Neuronal stem cell (in vitro differentiated cells): ENCODE measurements around the gene VEPH1.

Source experiments
- DNase-seq: peaks from one replicate; pipeline ENCODE4 v3.0.0-alpha.2; 2013; ENCODE audit warnings: low spot score
- H2AFZ ChIP-seq: one replicate; pipeline ENCODE4 v1.6.1; 2013; ENCODE audit warnings: mild to moderate bottlenecking, low read length, inconsistent platforms
- H2AK5ac ChIP-seq: 2 replicates; pipeline ENCODE4 v1.6.1; 2013; ENCODE audit warnings: low read depth, mild to moderate bottlenecking, inconsistent platforms, low read length, moderate library complexity, mixed read lengths
- H2BK120ac ChIP-seq: 2 replicates; pipeline ENCODE4 v1.6.1; 2013; ENCODE audit warnings: low read depth, mild to moderate bottlenecking, inconsistent platforms, low read length, moderate library complexity, mixed read lengths
- H2BK12ac ChIP-seq: one replicate; pipeline ENCODE4 v1.6.1; 2013; ENCODE audit warnings: low read length, inconsistent platforms
- H2BK15ac ChIP-seq: 2 replicates; pipeline ENCODE4 v1.6.1; 2013; ENCODE audit warnings: mild to moderate bottlenecking, low read length, inconsistent platforms, mixed read lengths
- H2BK5ac ChIP-seq: one replicate; pipeline ENCODE4 v1.6.1; 2013; ENCODE audit warnings: inconsistent platforms, mild to moderate bottlenecking, low read length, moderate library complexity
- H3K14ac ChIP-seq: one replicate; pipeline ENCODE4 v1.6.1; 2013; ENCODE audit warnings: low read length, inconsistent platforms
- H3K18ac ChIP-seq: 2 replicates; pipeline ENCODE4 v1.6.1; 2013; ENCODE audit warnings: low read length, inconsistent platforms
- H3K23ac ChIP-seq: 2 replicates; pipeline ENCODE4 v1.6.1; 2013; ENCODE audit warnings: low read depth, mild to moderate bottlenecking, mixed read lengths, low read length, inconsistent platforms; ENCODE audit not compliant: poor library complexity
- H3K27ac ChIP-seq: replicated peaks from 3 replicates; pipeline ENCODE4 v1.5.1; 2013; ENCODE audit warnings: low read length, inconsistent platforms
- H3K27me3 ChIP-seq, 3 experiments: 2 replicates each; pipeline ENCODE4 v1.6.1; 2013; ENCODE audit warnings: low read length in 3 of 3, mild to moderate bottlenecking in 2 of 3, inconsistent platforms in 1 of 3, low read depth in 1 of 3, mixed read lengths in 1 of 3, moderate library complexity in 1 of 3; ENCODE audit not compliant: control insufficient read depth in 3 of 3, insufficient read depth in 3 of 3
- H3K36me3 ChIP-seq, 2 donors: replicated peaks in 1 of 2; 2 replicates each; pipeline ENCODE4 v1.6.1; 2013; ENCODE audit warnings: low read length in 2 of 2; ENCODE audit not compliant: control insufficient read depth in 2 of 2, insufficient read depth in 2 of 2
- H3K4ac ChIP-seq: 2 replicates; pipeline ENCODE4 v1.6.1; 2013; ENCODE audit warnings: inconsistent platforms, mild to moderate bottlenecking, low read length, moderate library complexity
- H3K4me1 ChIP-seq, 2 donors: 1 replicate in 1 of 2; 2 replicates in 1 of 2; pipeline ENCODE4 v1.6.1; 2013; ENCODE audit warnings: low read length in 2 of 2, low read depth in 1 of 2; ENCODE audit not compliant: control insufficient read depth in 2 of 2, insufficient read depth in 1 of 2
- H3K4me2 ChIP-seq: one replicate; pipeline ENCODE4 v1.6.1; 2013; ENCODE audit warnings: mild to moderate bottlenecking, low read length, inconsistent platforms; ENCODE audit not compliant: insufficient read depth, poor library complexity, severe bottlenecking
- H3K4me3 ChIP-seq, 2 donors: 2 replicates each; pipeline ENCODE4 v1.5.1; 2013; ENCODE audit warnings: low read length in 2 of 2, mild to moderate bottlenecking in 2 of 2, inconsistent platforms in 1 of 2, moderate library complexity in 1 of 2
- H3K79me1 ChIP-seq: one replicate; pipeline ENCODE4 v1.6.1; 2013; ENCODE audit warnings: low read depth, mild to moderate bottlenecking, inconsistent platforms, low read length, moderate library complexity
- H3K9ac ChIP-seq: one replicate; pipeline ENCODE4 v1.6.1; 2013; ENCODE audit warnings: mild to moderate bottlenecking, low read depth, low read length, inconsistent platforms; ENCODE audit not compliant: poor library complexity
- H3K9me3 ChIP-seq, 2 donors: replicated peaks in 1 of 2; 2 replicates each; pipeline versions ENCODE3 to v1.6.1; 2013; ENCODE audit warnings: low read length in 2 of 2, mild to moderate bottlenecking in 2 of 2, inconsistent platforms in 1 of 2, low read depth in 1 of 2, mixed read lengths in 1 of 2, moderate library complexity in 1 of 2; ENCODE audit not compliant: control insufficient read depth in 2 of 2, insufficient read depth in 1 of 2
- H4K8ac ChIP-seq: one replicate; pipeline ENCODE4 v1.6.1; 2013; ENCODE audit warnings: low read depth, mild to moderate bottlenecking, inconsistent platforms, low read length, moderate library complexity
- H4K91ac ChIP-seq: one replicate; pipeline ENCODE4 v1.6.1; 2013; ENCODE audit warnings: low read length, low read depth, mild to moderate bottlenecking, inconsistent platforms; ENCODE audit not compliant: poor library complexity
- WGBS, 2 donors: extraction: QIAGEN DNeasy Blood & Tissue Kit; methylation state at CpG; one replicate each; pipeline ENCODE4 v1.1.7; 2013; ENCODE audit warnings: missing lambda C conversion rate in 2 of 2, mixed read lengths in 1 of 2; ENCODE audit not compliant: insufficient read length in 2 of 2, insufficient replicate concordance in 1 of 2; ENCODE audit errors: extremely low coverage in 2 of 2; 5-methylcytosine and 5-hydroxymethylcytosine counted together

VEPH1 gene

GRCh38 chr3:157452097-157452496, 51.1 kb downstream of the VEPH1 start:
- Histone ChIP-seq H3K27me3 (no peaks in the 10 kb centered on the region), H3K27ac (no peak overlapping the region), H3K4ac (no peak overlapping the region), H2BK5ac (no peak overlapping the region), H3K4me2 (no peak overlapping the region), H2AFZ (no peak overlapping the region), H2BK15ac (no peak overlapping the region), H3K79me1 (no peaks in the 10 kb centered on the region), H2BK120ac (no peak overlapping the region), H4K91ac (no peak overlapping the region), H2BK12ac (no peak overlapping the region), H4K8ac (no peak overlapping the region), H3K36me3 (no peaks in the 10 kb centered on the region), H3K23ac (no peak overlapping the region), H3K9me3 (peaks cover 0 to 19% of the 10 kb centered on the region in 2 donors), H3K14ac (no peak overlapping the region), H3K9ac (no peak overlapping the region), H2AK5ac (no peak overlapping the region), H3K18ac (no peak overlapping the region), H3K4me3 (no peak overlapping the region), H3K4me1 (no peaks in the 10 kb centered on the region)
- DNase-seq: no peak
- no CpG with 5 or more reads among the region's 3 CpGs for WGBS, 2 donors

- WGBS, 2 donors: no CpG with 5 or more reads among the region's 3 CpGs
- H2BK15ac ChIP-seq: no peak overlapping the region
- peaks cover 3 to 27% of the 10 kb centered on the region in 2 donors for H3K36me3 ChIP-seq
- no peak overlapping the region for H3K4me3 ChIP-seq
- no peak overlapping the region for H3K23ac ChIP-seq
- H2BK5ac ChIP-seq: no peak overlapping the region
- H3K4ac ChIP-seq: no peak overlapping the region
- peaks cover 0 to 39% of the 10 kb centered on the region in 2 donors for H3K9me3 ChIP-seq
- DNase-seq: no peak
- H2BK120ac ChIP-seq: no peak overlapping the region
- no peak overlapping the region for H4K91ac ChIP-seq
- no peaks in the 10 kb centered on the region for H3K79me1 ChIP-seq
- H4K8ac ChIP-seq: no peak overlapping the region
- no peak overlapping the region for H3K27ac ChIP-seq
- no peaks in the 10 kb centered on the region for H3K27me3 ChIP-seq
- H2AFZ ChIP-seq: no peak overlapping the region
- no peak overlapping the region for H3K4me2 ChIP-seq
- no peak overlapping the region for H2AK5ac ChIP-seq
- H3K14ac ChIP-seq: no peak overlapping the region
- no peak overlapping the region for H2BK12ac ChIP-seq
- no peak overlapping the region for H3K9ac ChIP-seq
- no peak overlapping the region for H3K18ac ChIP-seq
- H3K4me1 ChIP-seq: peaks cover 5 to 9% of the 10 kb centered on the region in 2 donors
These were observed 56.1 kb downstream of the VEPH1 start for GRCh38 chr3:157447026-157447694.

- WGBS, 2 donors: no CpG with 5 or more reads among the region's 1 CpG
- Histone ChIP-seq H3K18ac (no peak overlapping the region), H3K4me3 (no peak overlapping the region), H3K4ac (no peak overlapping the region), H3K4me1 (peaks cover 5 to 20% of the 10 kb centered on the region in 2 donors), H2AK5ac (no peak overlapping the region), H2BK15ac (no peak overlapping the region), H2AFZ (no peak overlapping the region), H4K8ac (no peak overlapping the region), H3K9ac (no peak overlapping the region), H3K9me3 (peaks cover 0 to 52% of the 10 kb centered on the region in 2 donors), H3K23ac (no peak overlapping the region), H3K27me3 (no peaks in the 10 kb centered on the region), H2BK5ac (no peak overlapping the region), H2BK12ac (no peak overlapping the region), H3K27ac (no peak overlapping the region), H2BK120ac (no peak overlapping the region), H3K4me2 (no peak overlapping the region), H3K14ac (no peak overlapping the region), H3K79me1 (no peaks in the 10 kb centered on the region), H3K36me3 (peaks cover 6 to 40% of the 10 kb centered on the region in 2 donors), H4K91ac (no peak overlapping the region)
- DNase-seq: no peak
These were observed 57.4 kb downstream of the VEPH1 start for GRCh38 chr3:157445857-157446256.

GRCh38 chr3:157444797-157445184, 58.4 kb downstream of the VEPH1 start:
- no CpG with 5 or more reads among the region's 1 CpG for WGBS, 2 donors

More at GRCh38 chr3:157444797-157445184, 58.4 kb downstream of the VEPH1 start:
- no peak overlapping the region for H3K27ac ChIP-seq
- no peak overlapping the region for H3K23ac ChIP-seq
- peaks cover 0 to 60% of the 10 kb centered on the region in 2 donors for H3K9me3 ChIP-seq
- no peaks in the 10 kb centered on the region for H3K79me1 ChIP-seq
- no peak overlapping the region for H2BK12ac ChIP-seq
- no peak overlapping the region for H2AFZ ChIP-seq
- H3K4me2 ChIP-seq: no peak overlapping the region
- H3K36me3 ChIP-seq: peaks cover 7 to 50% of the 10 kb centered on the region in 2 donors
- H3K27me3 ChIP-seq: no peaks in the 10 kb centered on the region
- H3K4me3 ChIP-seq: no peak overlapping the region
- no peak overlapping the region for H2BK120ac ChIP-seq
- H3K4me1 ChIP-seq: peaks cover 5 to 22% of the 10 kb centered on the region in 2 donors
- H3K4ac ChIP-seq: no peak overlapping the region
- H2AK5ac ChIP-seq: no peak overlapping the region
- H3K18ac ChIP-seq: no peak overlapping the region
- H2BK15ac ChIP-seq: no peak overlapping the region
- no peak overlapping the region for H4K8ac ChIP-seq
- DNase-seq: no peak
- no peak overlapping the region for H4K91ac ChIP-seq
- H2BK5ac ChIP-seq: no peak overlapping the region
- no peak overlapping the region for H3K9ac ChIP-seq
- no peak overlapping the region for H3K14ac ChIP-seq
